ENCODE results near the gene MAN1A2.

GRCh38 chr1:117527074-117527473, 159.8 kb downstream of the MAN1A2 start:
- no peak for TF ChIP-seq CTCF (IDR thresholded peaks at IDR 0.05)
- TF ChIP-seq POLR2A (IDR thresholded peaks at IDR 0.05) = no peak
